GM12878 (cell line): ENCODE data around the gene EWSR1. TPM values are rescaled to one million over a fixed set of nuclear protein-coding genes. Genes with fewer than 3 reads are reported as not detected.

Experiments
- ATAC-seq: fragments of 200-7000 bp; cut with Tn5 transposase; 3 replicates; pipeline ENCODE4 v1.9.1; 2020; ENCODE audit warnings: mild to moderate bottlenecking, moderate library complexity
- BruUV-seq: library from RNA; stranded (reverse); fragments of 400-500 nt; replicated peaks from 2 replicates; lab custom pipeline; 2021; lab: Mats Ljungman, UMichigan
- CTCF ChIA-PET: fragments of 300-600 bp; sonication (Branson Sonifier 250); formaldehyde crosslinking; extraction: SDS; loops from one replicate; lab custom pipeline; 2021; ENCODE audit warnings: inconsistent platforms; lab: Yijun Ruan, JAX
- POLR2A ChIA-PET: fragments of 350-600 bp; formaldehyde crosslinking; extraction: SDS; loops from one replicate; lab custom pipeline; 2021; ENCODE audit warnings: inconsistent platforms; lab: Charles Lee
- RAD21 ChIA-PET: fragments of 300-600 bp; sonication (Branson Sonifier 250); formaldehyde crosslinking; loops from one replicate; lab custom pipeline; 2023; ENCODE audit warnings: antibody characterized with exemption; ENCODE audit not compliant: unreplicated experiment; lab: Charles Lee
- SMC1A ChIA-PET: fragments of 300-600 bp; sonication (Branson Sonifier 250); formaldehyde crosslinking; loops from one replicate; lab custom pipeline; 2023; ENCODE audit not compliant: unreplicated experiment, uncharacterized antibody; lab: Charles Lee
- DNase-seq: peaks from one replicate; pipeline ENCODE4 v3.0.0-alpha.2; 2011; ENCODE audit warnings: low read depth, low spot score
- FAIRE-seq: peaks from 3 replicates; lab custom pipeline; 2011; peaks lifted over from hg19 to GRCh38; lab: Jason Lieb, UNC
- H2AFZ ChIP-seq: 2 replicates; pipeline ENCODE4 v1.6.0; 2011; ENCODE audit warnings: low read depth, low read length, control low read depth; ENCODE audit not compliant: control insufficient read depth
- H3K27ac ChIP-seq: 2 replicates; pipeline ENCODE4 v1.5.1; 2011; ENCODE audit warnings: control low read depth; ENCODE audit not compliant: control insufficient read depth, insufficient read depth
- H3K27me3 ChIP-seq, 2 experiments: replicated peaks in 1 of 2; 2 replicates each; pipeline versions ENCODE4 v1.6.0 to v1.6.1; 2011; ENCODE audit warnings: low read length in 1 of 2; ENCODE audit not compliant: control insufficient read depth in 2 of 2, insufficient read depth in 2 of 2
- H3K36me3 ChIP-seq, 2 experiments: 2 replicates each; pipeline ENCODE4 v1.5.1; 2011; ENCODE audit warnings: low read length in 1 of 2; ENCODE audit not compliant: control insufficient read depth in 2 of 2, insufficient read depth in 2 of 2
- H3K4me1 ChIP-seq: 2 replicates; pipeline ENCODE4 v1.6.1; 2011; ENCODE audit warnings: mild to moderate bottlenecking, low read length, moderate library complexity, mixed read lengths; ENCODE audit not compliant: control insufficient read depth, insufficient read depth
- H3K4me2 ChIP-seq: 2 replicates; pipeline ENCODE4 v1.6.0; 2011; ENCODE audit warnings: control low read depth; ENCODE audit not compliant: control insufficient read depth, insufficient read depth
- H3K4me3 ChIP-seq: fragments of 200-600 bp; sonication (generic); 2 replicates; pipeline ENCODE4 v1.5.1; 2016
- H3K79me2 ChIP-seq: 2 replicates; pipeline ENCODE4 v1.6.0; 2011; ENCODE audit warnings: low read length; ENCODE audit not compliant: control insufficient read depth, insufficient read depth
- H3K9ac ChIP-seq: 2 replicates; pipeline ENCODE4 v1.8.0; 2011; ENCODE audit warnings: low read length, control low read depth, mixed read lengths; ENCODE audit not compliant: control insufficient read depth, insufficient read depth
- H3K9me3 ChIP-seq: replicated peaks from 3 replicates; pipeline ENCODE4 v1.5.1; 2011; ENCODE audit warnings: mild to moderate bottlenecking, low read length; ENCODE audit not compliant: control insufficient read depth, insufficient read depth
- H4K20me1 ChIP-seq: 2 replicates; pipeline ENCODE4 v1.6.0; 2011; ENCODE audit not compliant: control insufficient read depth, insufficient read depth
- ATF2 ChIP-seq: IDR thresholded peaks from 2 replicates; pipeline ENCODE4 v1.6.1; 2012; ENCODE audit warnings: low read length, inconsistent platforms
- CTCF ChIP-seq, 3 experiments: IDR thresholded peaks in 2 of 3; conservative IDR thresholded peaks in 1 of 3; 2 replicates each; pipeline ENCODE4 v1.5.1; 2011; ENCODE audit warnings: low read depth in 3 of 3, low read length in 3 of 3, mild to moderate bottlenecking in 3 of 3, control low read depth in 2 of 3, moderate library complexity in 2 of 3, inconsistent platforms in 1 of 3, mixed read lengths in 1 of 3; ENCODE audit not compliant: control insufficient read depth in 2 of 3, insufficient read depth in 1 of 3; ENCODE audit errors: extremely low read depth in 1 of 3
- CUX1 ChIP-seq: IDR thresholded peaks from 2 replicates; pipeline ENCODE4 v1.6.1; 2012; ENCODE audit warnings: improper control_type of control experiment, low read depth, low read length; ENCODE audit not compliant: insufficient replicate concordance
- KLF5 ChIP-seq: fragments of 450-650 bp; IDR thresholded peaks from 2 replicates; pipeline ENCODE4 v1.6.1; 2014; ENCODE audit warnings: mild to moderate bottlenecking; ENCODE audit not compliant: partially characterized antibody
- MAX ChIP-seq: IDR thresholded peaks from 2 replicates; pipeline ENCODE4 v1.6.1; 2012; ENCODE audit warnings: low read depth, low read length, improper control_type of control experiment
- NRF1 ChIP-seq: conservative IDR thresholded peaks from 2 replicates; pipeline ENCODE4 v1.6.1; 2011; ENCODE audit warnings: mild to moderate bottlenecking, low read depth, low read length, improper control_type of control experiment
- PML ChIP-seq: IDR thresholded peaks from 2 replicates; pipeline ENCODE4 v1.6.1; 2012; ENCODE audit warnings: low read length, inconsistent platforms
- RUNX3 ChIP-seq: IDR thresholded peaks from 2 replicates; pipeline ENCODE4 v1.6.1; 2012; ENCODE audit warnings: low read length, inconsistent platforms
- YBX1 ChIP-seq: fragments of 450-650 bp; IDR thresholded peaks from 2 replicates; pipeline ENCODE4 v1.6.1; 2016; ENCODE audit warnings: antibody characterized with exemption
- ZBTB4 ChIP-seq: fragments of 450-650 bp; formaldehyde crosslinking; IDR thresholded peaks from 2 replicates; pipeline ENCODE4 v1.4.0; 2022; ENCODE audit warnings: mild to moderate bottlenecking, moderate library complexity
- WGBS: methylation state at CpG from one replicate; pipeline ENCODE4 v1.1.6; 2016; ENCODE audit warnings: low lambda C conversion rate; ENCODE audit not compliant: insufficient replicate concordance, insufficient coverage; ENCODE audit errors: missing lambda C conversion rate; 5-methylcytosine and 5-hydroxymethylcytosine counted together
- in situ Hi-C: fragments of 300-500 bp; cut with MboI; formaldehyde crosslinking; loops from 9 replicates; pipeline ENCODE4 v1.14.3; 2018; ENCODE audit warnings: mixed read lengths
- intact Hi-C: fragments of 100-400 bp; cut with micrococcal nuclease; formaldehyde crosslinking; loops from one replicate; pipeline ENCODE4 v1.14.2; 2022; ENCODE audit not compliant: unreplicated experiment
- polyA plus RNA-seq, 11 experiments: library from polyadenylated mRNA; depleted of rRNA in 4 of 11; unstranded in 6 of 11; stranded (reverse) in 5 of 11; fragments of >200 nt; fragmentation: Nextera tagmentation in 4 of 11; fragmentation: Illumina TruSeq in 1 of 11; extraction: Ambion mirVana in 4 of 11; extraction: Trizol in 1 of 11; gene quantifications; 1 replicate in 1 of 11; 2 replicates in 10 of 11; pipeline versions ENCODE4 v1.2.1 to v1.2.3, GENCODE V29; 2011 to 2016; ENCODE audit warnings: inconsistent platforms in 2 of 11, missing spikeins in 2 of 11, low read depth in 1 of 11
- total RNA-seq, 4 experiments: library from RNA; depleted of rRNA in 3 of 4; stranded (reverse); fragments of >200 nt in 3 of 4; fragmentation: Illumina TruSeq in 1 of 4; extraction: Trizol in 1 of 4; gene quantifications; 2 replicates each; pipeline versions ENCODE4 v1.2.1 to v1.2.3, GENCODE V29; 2013 to 2021

Gene EWSR1
- total and polyA plus RNA-seq, 10 of the 15 experiments (the other 5 are each of a cell fraction or from before 2014, with no cell fraction given) = 130 to 480 (median 356) TPM

- H3K4me2 ChIP-seq = no peak overlapping the region
- FAIRE-seq (no peak), ATAC-seq (no peak), DNase-seq (no peak)
- no peak overlapping the region for H3K4me3 ChIP-seq
- peaks cover 19 to 54% of the 10 kb centered on the region in 2 experiments for H3K36me3 ChIP-seq
- H3K9me3 ChIP-seq = no peaks in the 10 kb centered on the region
- no peaks in the 10 kb centered on the region for H4K20me1 ChIP-seq
- no peak overlapping the region for H3K9ac ChIP-seq
- H3K27ac ChIP-seq = no peak overlapping the region
- no peaks in the 10 kb centered on the region for H3K79me2 ChIP-seq
- H3K4me1 ChIP-seq = no peaks in the 10 kb centered on the region
- ChIA-PET CTCF (no interaction called here), RAD21 (no interaction called here), POLR2A (no interaction called here), SMC1A (no interaction called here)
- in situ Hi-C loops (no loop called here), intact Hi-C loops (no loop called here)
- WGBS = 96% methylated on average over 14 of the region's 14 CpGs
- H3K27me3 ChIP-seq = no peaks in the 10 kb centered on the region
- BruUV-seq = no TSS peak
- H2AFZ ChIP-seq = no peak overlapping the region
- no peak for TF ChIP-seq NRF1
- TF ChIP-seq MAX = no peak
- TF ChIP-seq PML = no peak
- no peak for TF ChIP-seq YBX1
- TF ChIP-seq CUX1 = no peak
- TF ChIP-seq CTCF (IDR thresholded peaks at IDR 0.05 in 2 of 3, conservative IDR thresholded peaks at IDR 0.05 in 1 of 3; ENCODE audit: control insufficient read depth in 2 of 3, extremely low read depth in 1 of 3, insufficient read depth in 1 of 3, low read depth in 3 of 3, low read length in 3 of 3) = no peak
- no peak for TF ChIP-seq ATF2
- no peak for TF ChIP-seq ZBTB4 (CRISPR knock-in tag)
- no peak for TF ChIP-seq RUNX3
- TF ChIP-seq KLF5 = no peak
Observed at GRCh38 chr22:29336751-29337490, 68.9 kb downstream of the EWSR1 start.
